HG03442 (cell line): ENCODE data around the gene MAPKAPK2.
"Not testable (repeated sequence)": the region's sequence is repeated elsewhere in the genome, so short reads cannot be mapped to it uniquely, and the experiment has no call there.

Source experiments
- ATAC-seq: cut with Tn5 transposase; IDR thresholded peaks from one replicate; pipeline ENCODE4 v1.9.1; 2021; ENCODE audit warnings: mild to moderate bottlenecking, moderate library complexity; ENCODE audit not compliant: unreplicated experiment

MAPKAPK2 gene

DNA sequence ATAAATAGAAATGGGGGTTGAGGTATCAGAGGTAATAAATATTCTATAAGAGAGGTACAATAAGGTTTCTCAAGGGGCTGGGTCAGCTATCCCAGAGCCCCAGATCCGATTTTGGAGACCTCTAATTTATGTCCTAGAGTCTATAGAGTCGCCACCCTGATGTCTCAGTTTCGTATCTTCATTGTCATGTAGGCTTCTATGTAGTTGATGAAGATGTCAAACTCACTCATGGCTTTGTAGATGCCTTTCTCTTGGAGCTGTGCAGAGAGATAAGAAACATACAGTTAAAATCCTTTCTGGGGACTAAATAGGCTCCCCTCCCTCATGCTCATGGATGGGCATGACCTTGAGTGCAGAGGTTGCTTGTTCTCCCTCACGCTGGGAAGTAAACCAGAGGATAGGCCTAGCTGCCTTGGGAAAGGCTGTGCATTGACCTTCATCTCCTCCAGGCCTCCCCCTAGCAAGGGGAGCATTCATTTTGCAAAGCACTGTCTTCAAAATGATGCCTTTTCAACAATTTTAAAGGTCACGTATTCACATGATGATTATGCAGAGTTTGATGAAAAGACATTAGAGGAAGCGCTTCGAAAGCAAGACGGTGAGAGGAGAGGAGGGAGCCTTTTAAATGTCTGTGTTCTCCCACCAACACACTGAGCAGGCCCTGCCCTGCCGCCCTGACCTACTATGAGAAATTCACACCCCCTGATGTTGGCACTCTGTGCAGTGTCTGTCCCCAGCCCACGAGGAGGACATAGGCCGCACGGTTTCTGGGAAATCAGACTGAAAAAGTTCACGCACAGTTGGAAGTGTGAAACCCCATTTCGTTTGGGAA is 84.0 kb downstream of the MAPKAPK2 start:
- peak; percentile 14 for ATAC-seq

DNA sequence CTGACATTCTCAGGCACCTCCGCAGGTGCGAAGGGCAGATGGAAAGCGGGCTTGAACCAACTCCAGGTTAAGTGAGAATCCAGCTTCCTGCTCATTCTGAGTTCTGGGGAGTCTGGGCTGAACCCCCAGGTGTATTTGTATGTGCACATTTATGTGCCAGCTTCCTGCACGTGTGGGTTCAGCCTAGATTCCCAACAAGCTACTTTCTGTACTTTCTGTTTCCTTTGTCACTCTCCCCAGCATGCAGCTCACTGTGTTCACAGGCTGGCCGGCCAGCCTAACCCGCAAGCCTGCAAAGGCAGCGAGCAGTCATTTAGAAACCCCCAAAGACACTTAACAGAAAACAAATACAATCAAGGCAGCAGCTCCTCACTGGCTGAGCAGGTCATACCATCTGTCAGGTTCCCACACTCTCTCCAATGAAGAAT is 84.6 kb downstream of the MAPKAPK2 start:
- ATAC-seq = peak; percentile 56

DNA sequence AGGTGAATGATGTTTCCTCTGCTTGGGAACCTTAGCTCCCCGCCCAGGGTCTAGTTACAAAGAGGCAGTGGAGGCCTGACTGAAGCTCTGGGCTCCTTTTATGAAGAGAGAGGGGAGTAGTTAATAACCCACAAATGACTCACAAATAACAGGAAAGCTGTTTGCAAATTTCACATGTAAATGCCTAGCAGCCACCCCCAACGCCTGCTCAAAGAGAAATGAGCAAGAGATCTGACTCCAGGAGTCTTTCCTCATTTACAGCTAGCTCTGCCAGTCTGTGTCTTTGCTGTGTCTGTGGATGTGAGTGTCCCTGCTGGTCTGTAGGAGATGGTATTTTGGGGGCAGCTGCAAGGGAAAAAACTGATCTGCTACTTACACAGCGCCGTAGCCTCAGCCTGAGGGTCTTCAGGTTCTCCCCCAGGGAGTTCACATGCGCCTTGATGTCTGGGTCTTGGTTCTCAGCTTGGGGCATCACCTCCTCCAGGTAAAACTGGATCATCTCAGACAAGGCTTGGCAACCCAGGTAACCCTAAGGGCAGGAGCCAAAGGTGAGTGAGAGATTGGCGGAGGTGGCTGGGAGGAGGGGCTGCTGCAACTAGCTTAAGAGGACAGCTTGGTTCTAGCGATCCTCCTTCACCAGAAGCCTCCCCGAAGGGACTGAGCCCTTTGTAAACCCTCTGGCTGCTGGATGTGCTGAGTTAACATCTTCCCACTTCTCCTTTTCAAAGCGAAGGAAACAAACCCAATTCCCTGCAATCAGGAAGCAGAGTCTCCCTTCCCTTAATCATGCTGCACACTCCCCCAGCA is 86.0 kb downstream of the MAPKAPK2 start, which contains the start of gene IL19:
TSS of gene IL19 (plus strand) at position 243 of the 807 bp plus-strand sequence. CDS start 65,890 bp downstream, outside the sequence.
- ATAC-seq = no peak

DNA sequence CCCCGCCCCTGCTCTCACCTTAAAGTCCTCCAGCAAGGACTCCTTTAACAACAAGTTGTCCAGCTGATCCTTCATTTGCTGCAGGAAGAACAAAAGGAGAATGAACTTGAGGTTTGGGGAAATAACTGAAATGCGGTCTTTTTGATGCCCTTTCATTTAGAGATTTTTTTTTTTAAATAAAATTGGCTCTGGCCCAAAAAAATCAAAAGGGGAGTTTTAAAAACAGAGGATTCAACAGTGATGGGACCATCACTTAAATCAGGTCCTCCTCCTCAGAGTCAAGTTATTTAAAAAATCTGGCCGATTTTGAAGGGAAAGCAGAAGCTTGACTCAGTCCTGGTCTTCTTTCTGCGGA is 86.6 kb downstream of the MAPKAPK2 start:
- ATAC-seq = no peak

DNA sequence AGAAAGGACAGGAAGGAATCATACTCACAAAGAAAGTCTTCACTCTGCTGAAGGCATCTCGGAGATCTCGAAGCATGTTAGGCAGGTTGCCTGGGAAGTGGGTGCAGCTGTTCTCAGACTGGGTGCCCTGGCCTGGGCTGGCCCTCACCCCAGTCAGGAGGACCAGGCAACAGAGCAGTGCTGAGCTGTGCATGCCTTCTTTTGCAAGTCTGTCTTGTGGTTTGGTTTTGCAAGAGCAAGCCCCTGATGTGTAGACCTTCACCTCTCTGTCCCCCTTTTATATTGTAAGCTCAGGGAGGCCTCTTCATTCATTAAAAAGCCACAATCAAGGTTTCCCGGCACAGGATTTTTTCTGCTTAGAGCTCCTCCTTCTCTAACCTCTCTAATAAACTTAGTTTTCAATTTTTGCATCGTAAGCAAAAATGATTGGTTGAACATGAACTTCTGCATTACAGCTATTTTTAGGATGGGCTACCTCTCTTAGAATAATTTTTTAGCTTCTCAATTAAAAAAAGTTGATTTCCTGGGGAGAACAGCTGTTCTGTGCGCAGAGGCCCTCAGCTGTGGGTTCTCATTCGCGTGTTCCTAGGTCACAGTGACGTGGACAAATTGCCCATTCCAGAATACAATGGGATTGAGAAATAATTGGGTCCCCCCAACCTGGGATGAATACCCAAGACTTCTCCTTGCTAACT is 87.7 kb downstream of the MAPKAPK2 start, which contains the start of gene IL10:
TSS of gene IL10 (minus strand) at position 252 of the 695 bp plus-strand sequence. CDS start at position 193, 59 bp downstream.
- ATAC-seq = no peak

DNA sequence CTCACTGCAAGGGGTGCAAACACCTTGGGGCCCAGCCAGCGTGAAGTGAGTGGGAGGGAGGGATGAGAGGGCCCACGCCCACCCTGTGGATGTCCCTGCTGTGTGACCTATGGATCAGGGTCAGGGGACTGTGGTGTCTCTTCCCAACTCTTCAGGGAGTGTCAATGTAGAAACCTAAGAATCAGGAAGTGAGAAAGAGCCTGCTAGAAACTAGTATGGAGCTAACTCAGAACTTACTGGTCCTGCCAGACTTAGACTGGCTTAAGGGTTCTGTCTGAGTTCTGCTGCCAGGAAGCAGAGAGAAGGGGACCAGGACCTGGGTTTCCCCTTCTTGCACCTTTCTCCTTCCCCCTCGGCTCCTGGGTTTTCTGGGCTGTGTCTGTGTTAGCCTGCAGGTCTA is 89.4 kb downstream of the MAPKAPK2 start:
- no peak for ATAC-seq

DNA sequence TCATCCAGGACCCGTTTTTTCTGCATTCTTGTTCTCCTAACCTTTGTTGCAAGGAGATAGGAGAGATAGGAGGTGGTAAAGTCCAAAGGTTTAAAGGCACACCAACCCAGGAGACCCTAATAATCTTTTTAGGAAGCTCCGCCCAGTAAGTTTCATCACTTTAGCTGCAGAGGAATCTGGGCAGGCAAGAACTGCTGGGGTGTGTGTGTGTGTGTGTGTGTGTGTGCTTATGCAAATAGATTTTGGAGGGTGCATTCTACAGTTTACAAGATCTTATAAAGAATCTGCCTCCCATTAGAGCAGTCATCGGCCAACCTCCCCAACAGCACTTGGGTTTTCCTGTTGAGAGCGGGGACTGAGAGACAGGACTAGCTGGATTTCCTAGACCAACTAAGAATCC is 91.5 kb downstream of the MAPKAPK2 start:
- ATAC-seq = no peak

DNA sequence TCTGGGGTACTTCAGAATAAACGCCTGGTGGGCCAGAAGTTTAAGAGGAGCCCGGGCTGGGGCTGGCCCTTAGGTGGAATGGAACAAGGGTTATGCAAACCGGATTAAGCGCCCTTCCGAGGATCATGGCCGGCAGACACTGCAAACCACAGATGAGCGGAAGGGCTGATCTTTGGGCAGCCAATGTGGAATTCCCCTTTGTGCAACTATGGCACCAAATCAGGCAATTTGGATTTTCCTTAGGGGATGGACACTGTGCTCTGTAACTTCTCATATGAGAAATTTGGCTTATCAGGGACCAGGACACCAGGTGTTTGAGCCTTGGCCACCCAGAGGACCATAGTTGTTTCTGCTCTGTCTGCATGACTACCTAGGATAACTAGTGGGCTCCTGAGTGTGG is 93.3 kb downstream of the MAPKAPK2 start:
- ATAC-seq = no peak

DNA sequence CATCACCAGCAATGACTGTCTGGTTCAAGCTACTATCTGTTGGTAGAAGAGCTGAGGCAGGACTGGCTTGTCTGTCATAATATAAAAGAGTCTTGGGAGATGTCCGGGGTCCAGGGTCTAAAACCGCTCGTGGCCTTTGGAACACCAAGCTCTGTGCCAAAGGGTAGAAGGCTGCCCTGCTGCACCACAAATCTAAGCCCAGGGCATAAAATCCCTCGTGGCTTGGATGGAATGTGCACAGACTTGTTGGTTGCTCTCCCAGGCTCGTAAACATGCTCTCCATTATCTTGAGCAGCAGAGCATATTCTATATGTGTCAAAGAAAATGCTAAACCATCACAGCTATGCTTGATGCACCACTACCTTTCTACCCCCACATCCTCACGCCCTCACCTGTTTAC is 94.2 kb downstream of the MAPKAPK2 start:
- ATAC-seq = not testable (repeated sequence)

DNA sequence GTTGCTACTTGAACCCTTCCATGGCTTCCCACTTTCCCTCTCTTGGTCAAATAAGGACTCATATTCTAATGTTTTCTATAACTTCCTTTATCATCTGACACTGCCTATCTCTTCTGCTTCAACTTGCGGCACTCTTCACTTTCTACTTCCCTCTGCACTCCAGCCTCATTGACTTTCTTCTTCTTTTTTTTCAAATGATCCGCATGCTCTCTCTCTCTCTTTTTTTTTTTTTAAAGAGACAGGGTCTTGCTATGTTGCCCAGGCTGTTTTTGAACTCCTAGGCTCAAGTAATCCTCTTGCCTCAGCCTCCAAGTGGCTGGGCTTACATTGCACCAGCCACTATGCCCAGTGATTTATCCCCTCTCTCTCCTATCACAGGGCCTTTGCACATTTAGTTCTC is 94.9 kb downstream of the MAPKAPK2 start:
- ATAC-seq = no peak

DNA sequence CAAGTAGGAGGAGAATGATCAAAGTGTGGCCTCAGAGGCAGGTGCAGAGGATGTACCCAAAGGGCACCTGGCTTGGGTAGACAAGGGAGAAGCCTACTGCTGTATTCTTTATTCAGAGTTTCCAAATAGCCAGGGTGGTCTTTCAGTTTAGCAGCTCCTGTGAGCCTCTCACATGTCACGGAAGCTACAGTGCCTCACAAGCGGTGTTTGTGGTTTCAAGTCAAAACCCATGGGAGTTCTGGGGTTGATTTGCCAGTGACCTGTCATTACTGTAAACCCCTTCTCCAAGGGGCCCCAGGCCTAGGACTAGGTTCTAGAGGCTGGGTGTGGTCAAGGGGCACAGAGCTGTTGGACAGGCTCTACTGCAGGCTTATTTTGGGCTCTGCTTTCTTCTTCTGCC is 97.7 kb downstream of the MAPKAPK2 start:
- ATAC-seq = peak; percentile 57

DNA sequence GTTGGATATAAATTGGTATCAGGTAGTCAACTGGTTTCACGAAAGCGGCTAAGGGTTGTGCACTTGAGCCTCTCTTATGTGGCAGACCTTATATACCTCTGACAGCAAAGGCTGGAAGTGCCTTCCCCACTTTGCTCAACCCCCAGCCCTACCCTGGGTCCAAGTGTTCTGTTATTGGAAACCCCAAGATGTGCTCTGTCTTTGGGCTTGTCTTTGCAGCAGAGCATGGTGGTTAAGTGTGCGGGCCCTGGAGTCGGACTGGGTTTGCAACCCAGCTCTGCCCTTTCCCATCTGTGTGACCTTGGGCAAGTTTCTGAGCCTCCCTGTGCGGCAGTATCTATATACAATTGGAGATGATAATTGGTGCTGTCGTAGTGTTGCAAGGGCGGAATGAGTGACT is 98.8 kb downstream of the MAPKAPK2 start:
- ATAC-seq = no peak
